ENCODE data around the gene RGS3. TPM values are rescaled to one million over a fixed set of nuclear protein-coding genes. Genes with fewer than 3 reads are reported as not detected.

RGS3 gene
- total and polyA plus RNA-seq, 10 of the 15 experiments (the other 5 are each of a cell fraction or from before 2014, with no cell fraction given): 2.9 to 138 (median 28.8) TPM

GRCh38 chr9:113574441-113575262 is 111.1 kb downstream of the RGS3 start (continued):
- TF ChIP-seq ZNF687 (IDR thresholded peaks at IDR 0.05) (0 out of 2 replicates have a peak, but pooled peaks have one; percentile 22), IKZF1 (conservative IDR thresholded peaks at IDR 0.05) (no peak), SMARCA5 (IDR thresholded peaks at IDR 0.05) (no peak), RELB (IDR thresholded peaks at IDR 0.05; ENCODE audit: low read depth) (0 out of 2 replicates have a peak, but pooled peaks have one; percentile 21), REST (IDR thresholded peaks at IDR 0.05; ENCODE audit: low read depth, low read length) (no peak), SPI1 (IDR thresholded peaks at IDR 0.05; ENCODE audit: borderline replicate concordance, insufficient read depth, low read depth, low read length) (0 out of 2 replicates have a peak, but pooled peaks have one; percentile 23), MEF2B (IDR thresholded peaks at IDR 0.05; ENCODE audit: partially characterized antibody, poor library complexity, severe bottlenecking) (peak; percentile 92), CTCF (IDR thresholded peaks at IDR 0.05 in 2 of 3, conservative IDR thresholded peaks at IDR 0.05 in 1 of 3; ENCODE audit: control insufficient read depth in 2 of 3, extremely low read depth in 1 of 3, insufficient read depth in 1 of 3, low read depth in 3 of 3, low read length in 3 of 3) (no peak)

All from GM12878 (cell line).